HG02884 (cell line): ENCODE results near the gene TAF3.

Experiments used
- ATAC-seq: cut with Tn5 transposase; IDR thresholded peaks from one replicate; pipeline ENCODE4 v1.9.1; 2021; ENCODE audit warnings: mild to moderate bottlenecking, moderate library complexity; ENCODE audit not compliant: unreplicated experiment

The TAF3 gene

DNA sequence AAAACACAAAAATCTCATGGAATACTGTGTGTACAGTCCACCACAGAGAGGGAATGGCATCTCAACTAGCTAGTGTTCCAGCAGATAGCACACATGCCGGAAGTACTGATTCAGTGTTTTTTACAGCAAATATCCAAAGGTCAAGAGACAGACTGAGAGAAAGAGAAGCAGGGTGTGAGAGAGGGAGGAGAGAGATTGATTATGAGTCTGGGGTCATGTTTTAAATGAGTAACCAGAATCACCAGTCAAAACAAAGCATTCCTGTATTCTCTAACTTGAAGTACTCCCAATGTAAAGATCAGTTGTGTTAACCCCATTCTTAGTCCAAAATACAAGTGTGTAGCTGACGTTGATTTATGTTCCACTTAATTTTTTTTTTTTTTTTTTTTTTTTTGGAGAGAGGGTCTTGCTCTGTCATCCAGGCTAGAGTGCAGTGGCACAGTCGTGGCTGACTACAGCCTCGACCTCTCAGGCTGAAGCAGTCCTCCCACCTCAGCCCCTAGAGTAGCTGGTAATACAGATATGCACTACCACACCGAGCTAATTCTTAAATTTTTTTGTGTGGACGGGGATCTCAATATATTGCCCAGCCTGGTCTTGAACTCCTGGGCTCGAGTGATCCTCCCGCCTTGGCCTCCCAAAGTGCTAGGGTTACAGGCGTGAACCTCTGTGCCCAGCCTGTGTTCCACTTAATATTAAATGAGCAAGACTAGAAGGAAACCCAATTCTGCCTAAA lies 114.2 kb downstream of the TAF3 start:
- ATAC-seq: no peak

DNA sequence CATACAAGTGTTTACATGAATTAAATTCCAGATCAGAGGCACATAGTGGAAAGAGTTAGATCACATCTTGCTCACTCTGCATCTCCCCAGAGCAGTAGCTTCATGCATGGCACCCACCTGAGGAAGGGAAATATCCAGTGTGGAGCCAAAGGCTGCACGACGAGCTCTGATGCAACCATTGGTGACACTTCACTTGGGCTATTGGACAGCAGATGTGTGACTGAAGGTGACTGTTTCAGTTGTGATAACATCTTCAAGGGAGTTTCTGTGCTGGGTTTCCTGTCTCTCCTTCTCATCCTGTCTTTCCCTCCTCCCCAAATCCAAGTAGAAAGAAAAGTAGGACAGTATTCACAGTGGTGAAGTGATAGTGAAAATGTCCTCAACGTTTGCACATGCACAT lies 115.0 kb downstream of the TAF3 start:
- no peak for ATAC-seq

DNA sequence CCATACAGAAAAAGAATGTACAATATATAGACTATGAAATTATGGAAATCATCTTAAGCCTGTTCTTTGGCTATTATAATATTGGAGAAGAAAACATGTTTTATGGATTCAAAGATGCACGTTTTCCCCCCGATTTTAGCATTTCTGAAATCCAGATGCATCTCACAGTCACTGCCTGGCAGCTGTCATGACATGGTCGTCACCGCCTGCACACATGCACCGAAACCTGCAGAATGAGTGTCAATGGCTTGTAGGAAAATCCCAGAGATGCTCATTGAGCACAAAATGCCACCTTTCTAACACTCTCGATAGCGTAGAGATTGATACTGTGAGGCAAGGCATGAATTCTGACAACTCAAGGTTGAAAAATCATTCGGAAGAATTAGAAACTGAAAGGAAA lies 115.5 kb downstream of the TAF3 start:
- no peak for ATAC-seq

DNA sequence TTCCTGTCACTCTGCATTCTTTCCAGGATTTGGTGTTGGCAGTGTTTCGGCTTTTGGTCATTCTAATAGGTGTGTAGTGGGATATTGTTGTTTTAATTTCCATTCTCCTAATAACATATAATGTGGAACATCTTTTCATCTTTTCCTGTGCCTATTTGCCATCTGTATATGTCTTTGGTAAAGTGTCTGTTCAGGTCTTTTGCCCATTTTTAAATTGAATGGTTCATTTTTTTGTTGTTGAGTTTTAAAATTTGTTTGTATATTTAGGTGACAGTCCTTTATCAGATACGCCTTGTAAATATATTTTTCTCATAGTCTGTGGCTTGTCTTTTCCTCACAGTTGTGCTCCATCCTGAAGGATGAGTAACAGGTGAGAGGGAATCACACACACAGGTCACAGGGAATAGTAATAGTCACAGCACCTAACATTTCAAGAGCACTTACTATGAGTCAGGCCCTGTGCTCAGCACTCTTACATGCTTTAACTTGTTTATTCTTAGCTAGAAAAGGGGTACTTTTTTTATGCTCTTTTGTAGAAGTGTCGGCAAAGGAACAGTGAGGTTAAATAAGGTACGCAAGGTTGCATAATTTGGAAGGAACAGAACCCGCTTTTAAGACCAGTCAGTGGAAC lies 119.1 kb downstream of the TAF3 start:
- no peak for ATAC-seq

DNA sequence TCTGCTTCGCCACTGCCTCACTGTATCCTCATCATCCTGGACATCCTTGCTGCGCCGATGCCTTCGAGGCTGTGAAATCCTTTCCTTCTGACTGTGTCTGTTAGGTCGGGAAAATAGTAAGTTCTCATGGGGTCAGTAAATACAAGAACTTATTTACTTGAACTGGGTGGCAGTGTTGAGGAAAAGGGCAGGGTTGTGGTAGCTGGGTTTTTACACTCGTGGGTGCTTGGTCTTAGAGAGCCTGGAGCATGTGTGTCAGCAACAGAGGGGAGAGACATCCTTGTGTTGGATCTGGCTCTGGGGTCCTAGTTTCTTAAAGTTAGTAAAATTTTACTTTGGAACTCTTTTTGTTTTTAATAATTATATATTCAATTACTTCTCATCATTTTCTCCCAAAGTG lies 123.3 kb downstream of the TAF3 start:
- ATAC-seq: no peak

DNA sequence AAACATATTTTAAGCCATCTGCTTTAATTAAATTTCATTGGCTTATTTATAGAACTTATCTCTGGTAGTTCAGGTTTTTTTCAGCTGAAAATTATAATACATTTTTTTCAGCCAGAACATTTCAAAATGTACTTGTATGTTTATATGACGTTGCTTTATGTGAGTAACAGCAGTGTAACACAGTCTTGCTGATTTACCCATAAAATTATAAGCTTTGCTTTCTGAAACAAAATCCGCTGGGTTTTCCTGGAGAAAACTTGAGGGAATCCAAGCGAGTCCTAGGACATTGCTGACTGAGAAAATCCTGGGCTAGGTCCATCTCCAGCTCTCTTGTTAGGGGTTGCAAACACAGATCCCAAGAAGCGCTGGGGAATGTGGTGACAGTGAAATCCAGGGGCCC lies 124.0 kb downstream of the TAF3 start:
- ATAC-seq: no peak

DNA sequence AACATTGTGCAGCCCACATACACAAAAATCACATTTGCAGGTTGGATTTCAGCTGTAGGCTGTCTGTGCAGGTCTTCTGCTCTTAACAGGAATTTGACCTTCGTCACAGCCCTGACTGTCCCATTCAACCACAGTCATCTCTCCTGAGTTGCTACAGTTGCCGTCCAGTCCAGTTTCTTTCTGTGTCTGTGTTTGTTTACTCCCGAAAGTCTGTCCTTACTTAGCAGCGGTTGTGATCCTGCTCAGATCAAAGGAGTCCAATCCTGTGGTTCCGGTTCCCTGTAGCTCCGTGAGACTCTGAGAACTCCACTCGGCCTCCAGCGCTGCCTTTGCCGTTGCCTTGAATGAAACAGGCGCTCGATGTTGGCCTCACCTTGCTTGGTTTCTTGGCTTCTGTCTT lies 124.6 kb downstream of the TAF3 start:
- ATAC-seq: no peak

DNA sequence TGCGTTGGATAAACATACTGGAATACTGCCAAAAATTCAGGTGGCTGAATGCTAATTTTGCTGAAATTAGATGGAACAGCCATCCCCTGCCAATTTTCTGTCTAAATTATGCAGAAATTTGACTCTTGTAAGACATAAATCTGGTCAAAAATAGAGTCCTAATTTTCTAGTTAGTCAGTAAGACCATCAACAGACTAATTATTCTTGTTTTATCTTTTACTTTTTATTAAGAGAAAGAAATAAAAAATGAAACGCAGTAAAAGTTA lies 125.8 kb downstream of the TAF3 start:
- no peak for ATAC-seq

DNA sequence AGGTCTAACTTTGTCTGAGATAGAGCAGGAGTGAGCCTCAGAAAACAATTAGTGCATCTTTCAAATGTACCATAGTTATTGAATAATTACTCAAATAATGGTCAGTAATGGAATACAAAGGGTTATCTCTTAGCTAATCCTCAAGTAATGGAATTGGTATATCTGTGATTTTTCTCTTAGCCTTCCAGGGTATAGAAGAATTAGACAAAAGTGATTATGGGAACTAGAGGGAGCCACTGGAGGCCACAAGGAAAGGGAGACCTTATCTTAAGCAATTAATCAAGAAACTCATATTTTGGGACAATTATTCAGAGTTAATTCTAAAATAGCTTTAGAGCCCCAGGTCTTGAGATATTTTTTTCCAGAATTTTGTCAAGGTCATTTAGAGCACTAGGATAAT lies 126.2 kb downstream of the TAF3 start:
- no peak for ATAC-seq

DNA sequence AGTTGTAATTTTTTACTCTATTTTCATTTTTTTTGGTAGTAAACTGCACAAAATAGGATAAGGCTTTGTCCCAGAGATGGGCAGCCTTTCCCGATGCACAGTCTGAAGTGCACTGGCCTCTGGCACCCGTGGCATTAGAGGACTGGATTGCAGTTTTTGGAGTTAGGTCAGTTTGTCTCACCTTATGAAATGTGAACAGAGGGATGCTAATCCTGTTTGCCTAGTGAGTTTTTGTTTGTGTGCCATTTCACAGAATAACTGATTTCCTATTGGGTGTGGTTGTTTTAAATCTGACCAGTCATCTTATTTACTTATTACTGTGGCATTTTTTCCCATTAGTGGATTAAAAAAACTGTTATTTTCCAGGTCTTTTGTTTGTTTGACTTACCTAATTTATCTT lies 126.7 kb downstream of the TAF3 start:
- ATAC-seq: no peak

DNA sequence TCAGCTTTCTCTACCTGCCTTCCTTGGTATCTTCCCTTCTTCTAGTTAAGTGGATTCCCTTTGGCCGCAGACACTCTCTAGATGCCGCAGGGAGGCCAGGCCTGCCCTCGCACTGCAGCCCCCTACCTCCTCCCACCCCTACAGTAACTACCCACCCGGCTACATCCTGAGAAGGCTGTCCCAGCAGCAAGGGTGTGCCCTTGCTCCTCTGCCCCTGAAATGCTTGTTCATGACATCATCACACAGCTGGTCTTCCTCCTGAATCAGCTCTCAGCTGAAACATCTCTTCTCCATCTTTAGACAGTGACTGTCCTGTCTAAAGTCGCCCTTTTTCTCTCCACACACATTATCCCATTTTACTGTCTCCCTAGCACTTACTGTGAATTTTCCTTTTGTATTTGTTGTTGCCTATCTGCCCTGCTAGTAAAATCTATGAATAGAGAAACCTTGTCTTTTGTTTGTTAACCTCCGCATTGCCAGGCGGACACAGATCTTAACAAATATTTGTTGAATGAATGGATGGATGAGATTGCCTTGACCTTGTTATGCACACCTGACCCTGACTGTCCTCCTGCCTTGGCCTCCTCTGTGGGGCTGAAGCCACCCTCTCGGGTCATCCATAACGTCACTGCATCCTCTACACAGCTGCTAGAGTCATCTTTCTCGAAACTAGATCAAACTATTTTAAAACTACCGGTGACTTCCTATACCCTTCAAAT lies 127.3 kb downstream of the TAF3 start:
- no peak for ATAC-seq

DNA sequence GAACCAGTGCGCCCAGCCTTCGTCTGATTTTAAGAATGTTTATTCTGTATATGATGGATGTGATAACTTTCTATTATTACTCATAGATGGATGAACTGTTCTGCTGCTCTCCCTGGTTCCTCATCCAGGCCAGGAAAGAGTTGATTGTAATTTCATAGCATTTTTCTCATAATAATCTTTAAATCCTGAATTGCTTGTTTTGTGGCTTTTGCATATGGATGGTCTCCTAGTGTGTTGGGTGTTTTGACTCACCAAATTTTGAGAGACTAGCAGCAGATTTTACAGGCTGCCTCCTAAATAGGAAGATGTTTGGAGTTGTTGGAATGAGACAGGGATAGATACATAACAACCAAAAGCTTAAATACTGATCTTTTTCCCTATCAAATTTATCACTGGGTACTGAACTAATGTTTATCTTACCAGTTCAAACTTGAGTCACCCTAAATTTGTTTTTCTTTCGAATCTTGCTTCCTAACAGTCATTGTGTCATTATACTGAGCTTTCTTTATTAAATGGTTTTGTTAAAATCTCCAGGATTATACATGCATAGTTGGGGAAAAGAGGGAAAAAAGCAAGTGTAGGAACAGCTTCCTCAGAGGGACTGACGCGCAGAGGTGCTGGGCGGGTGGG lies 130.2 kb downstream of the TAF3 start:
- no peak for ATAC-seq

DNA sequence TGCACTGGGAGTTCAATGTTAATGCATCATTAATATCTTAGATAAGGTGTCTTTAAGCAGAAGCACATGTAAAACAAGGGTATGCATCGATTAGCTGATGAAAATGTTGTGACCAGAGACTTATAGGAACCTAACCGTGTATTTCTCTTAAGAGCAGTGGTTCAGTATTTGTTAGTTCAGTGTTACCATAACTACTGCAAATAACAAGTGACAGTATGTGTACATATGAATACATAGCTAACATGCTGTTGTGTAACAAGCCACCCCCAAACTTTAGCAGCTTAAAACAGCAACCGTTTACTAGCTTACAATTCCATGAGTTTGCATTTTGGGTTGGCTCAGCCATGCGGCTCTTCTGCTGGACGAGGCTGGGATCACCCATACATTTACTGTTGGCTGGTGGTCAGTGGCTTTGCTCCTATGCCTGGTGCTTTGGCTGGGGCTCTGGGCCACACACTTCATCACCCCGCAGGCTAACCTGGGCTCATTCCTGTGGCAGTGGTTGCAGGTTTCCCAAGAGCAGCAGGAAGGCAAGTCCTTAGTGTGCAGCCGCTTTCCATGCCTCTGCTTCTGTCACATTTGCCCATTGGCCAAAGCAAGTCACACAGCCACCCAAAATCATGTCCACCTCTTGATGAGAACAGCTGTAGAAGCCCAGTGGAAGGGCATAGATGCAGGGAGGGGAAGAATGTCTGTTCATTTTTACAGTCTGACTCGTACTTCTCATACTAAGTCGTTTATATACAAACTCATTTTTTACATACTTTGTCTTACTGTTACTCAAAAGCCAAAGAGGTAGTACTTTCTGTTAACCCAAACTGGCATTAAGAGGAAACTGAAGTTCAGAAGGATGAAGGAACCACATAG lies 132.9 kb downstream of the TAF3 start:
- no peak for ATAC-seq

DNA sequence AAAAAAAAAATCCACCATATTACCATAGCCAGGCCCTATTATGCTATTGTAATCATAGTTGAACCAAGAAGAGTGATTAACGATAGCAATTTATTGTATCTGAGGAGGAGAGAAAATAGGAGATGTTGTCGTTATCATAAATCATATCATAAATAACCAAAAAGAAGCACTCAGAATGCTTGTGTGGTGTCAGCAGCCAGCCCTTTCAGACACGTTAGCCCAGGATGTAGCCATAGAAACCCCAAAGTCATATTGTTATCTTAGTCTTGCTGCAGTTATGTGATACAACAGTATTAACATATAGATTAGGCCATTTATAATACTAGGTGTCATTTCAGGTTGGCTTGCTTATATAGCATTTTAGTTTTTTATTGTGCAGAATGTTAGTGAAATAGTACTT lies 134.0 kb downstream of the TAF3 start:
- ATAC-seq: no peak

DNA sequence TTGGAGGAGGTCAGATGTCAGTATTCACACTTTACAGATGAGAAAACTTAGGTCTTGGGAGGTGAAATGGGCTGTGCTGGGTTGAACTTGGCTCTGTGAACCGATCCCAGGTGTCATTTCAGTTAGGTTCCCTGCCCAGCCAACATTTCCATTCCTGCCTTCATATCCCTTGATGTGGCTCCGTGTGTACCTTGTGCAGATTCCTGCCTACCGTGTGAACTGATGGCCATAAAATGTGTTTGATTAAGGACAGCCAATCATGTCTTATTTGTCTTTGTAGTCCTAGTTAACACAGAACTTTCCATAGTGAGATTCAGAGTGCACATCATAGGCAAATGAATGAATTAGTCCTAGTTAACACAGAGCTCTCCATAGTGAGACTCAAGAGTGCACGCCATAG lies 135.1 kb downstream of the TAF3 start:
- no peak for ATAC-seq

DNA sequence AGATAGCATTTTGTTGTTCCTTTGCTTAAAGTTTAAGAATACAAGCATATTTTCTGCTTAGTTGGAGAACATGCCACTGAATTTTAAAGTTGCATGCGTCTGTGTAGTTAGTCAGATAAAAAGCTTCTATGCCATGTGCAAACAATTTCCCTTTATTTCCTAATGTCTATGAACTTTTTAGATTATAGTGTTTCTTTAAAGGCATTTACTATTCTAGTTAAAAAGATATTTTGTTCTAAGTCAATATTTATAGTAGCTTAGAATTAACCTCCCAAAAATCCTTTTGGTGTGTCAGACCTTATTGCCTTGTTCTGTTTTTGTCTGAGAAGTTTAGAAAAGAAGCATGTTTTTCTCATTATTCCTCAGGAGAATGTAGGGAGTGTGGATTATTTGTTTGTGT lies 137.1 kb downstream of the TAF3 start:
- no peak for ATAC-seq

DNA sequence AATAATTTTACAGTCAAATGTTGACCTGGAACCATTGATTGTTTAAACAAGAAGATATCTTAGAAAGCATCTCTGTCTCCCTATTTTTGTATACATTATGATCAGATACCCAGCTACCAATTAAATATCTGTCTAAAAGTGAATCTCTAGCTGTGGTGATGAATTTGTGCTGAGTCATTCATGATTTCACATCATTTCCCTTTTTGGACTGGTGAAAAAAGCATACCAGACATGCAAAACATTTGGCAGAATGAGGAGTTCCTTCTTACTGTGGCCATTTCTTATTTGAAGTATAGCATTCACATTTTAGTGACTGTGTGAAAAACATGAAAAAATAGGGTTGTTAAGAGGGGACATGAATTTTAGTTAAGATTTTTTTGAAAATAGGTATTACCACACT lies 138.2 kb downstream of the TAF3 start:
- ATAC-seq: peak; percentile 98

DNA sequence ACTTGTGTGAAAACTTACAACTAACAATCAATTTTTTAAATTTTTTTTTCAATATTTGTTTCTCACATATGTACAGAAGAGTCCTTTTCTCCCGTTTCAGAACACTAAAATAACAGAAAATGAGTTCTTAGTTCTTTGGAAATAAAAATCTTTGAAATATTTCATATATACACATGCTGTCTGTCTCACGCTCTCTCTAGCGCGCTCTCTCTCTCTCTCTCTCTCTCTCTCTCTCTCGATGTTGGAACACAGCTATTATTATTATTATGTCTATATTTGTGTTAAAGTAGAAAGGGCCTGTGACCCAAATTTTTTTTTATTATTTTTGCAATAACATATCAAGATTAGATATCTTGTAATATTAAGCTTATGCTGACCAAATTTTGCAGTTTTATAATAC lies 139.3 kb downstream of the TAF3 start:
- no peak for ATAC-seq

DNA sequence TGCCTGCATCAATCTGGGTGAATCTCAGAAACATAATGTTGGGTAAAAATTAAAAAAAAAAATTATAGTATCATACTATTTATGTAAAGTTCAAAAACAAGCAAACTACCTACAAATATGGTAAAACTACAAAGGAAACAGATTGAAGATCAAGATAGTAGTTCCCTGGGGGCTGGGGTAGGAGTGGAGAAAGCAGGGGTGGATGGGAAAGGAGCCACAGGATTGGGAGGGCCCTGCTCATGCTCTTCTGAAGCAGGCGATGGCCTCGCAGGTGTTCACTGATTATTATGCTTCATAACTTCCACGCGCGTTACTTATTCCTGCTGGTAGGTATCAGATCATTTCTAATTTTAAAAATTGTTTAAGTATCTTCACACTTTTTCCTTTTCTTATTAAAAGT lies 140.1 kb downstream of the TAF3 start:
- ATAC-seq: no peak

DNA sequence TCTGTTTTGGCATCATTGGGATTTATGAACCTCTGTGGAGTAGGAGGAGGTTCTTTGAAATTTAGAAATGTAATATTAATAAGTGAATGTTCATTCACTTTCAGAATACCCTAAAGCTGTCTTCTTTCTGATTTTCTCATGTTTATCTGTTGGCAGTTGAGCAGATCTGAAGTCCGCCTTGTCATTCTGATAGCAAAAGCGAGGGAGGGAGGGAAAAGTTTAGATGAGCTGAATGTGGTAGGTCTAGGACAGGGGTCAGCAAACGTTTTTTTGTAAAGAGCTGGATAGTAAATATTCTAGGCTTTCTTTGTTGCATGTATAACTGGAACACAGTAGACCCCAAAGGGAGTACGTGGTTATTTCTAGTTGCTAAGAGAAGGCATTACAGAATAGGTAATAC lies 141.8 kb downstream of the TAF3 start:
- no peak for ATAC-seq

DNA sequence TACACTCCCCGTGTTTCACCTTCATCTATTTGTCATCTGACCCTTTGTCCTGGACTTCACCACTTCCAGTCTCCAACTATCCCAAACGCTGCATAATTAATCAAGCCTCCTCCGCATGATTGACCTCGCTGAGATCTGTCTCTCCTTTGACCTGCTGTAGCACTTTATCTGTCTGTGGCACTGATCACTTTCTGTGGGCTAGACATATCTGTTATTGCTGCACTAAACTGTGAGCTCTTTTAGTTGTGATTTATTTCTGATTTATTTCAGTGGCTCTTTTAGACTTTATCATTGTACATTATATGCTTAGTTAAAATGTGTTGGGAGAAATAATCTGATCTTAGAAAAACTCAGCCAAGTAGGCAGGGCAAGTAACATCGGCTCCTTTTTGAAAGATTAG lies 144.3 kb downstream of the TAF3 start:
- ATAC-seq: no peak
